GM18867 (cell line): ENCODE measurements around the gene KCNJ12.

Experiments used
- ATAC-seq: cut with Tn5 transposase; IDR thresholded peaks from one replicate; pipeline ENCODE4 v1.9.1; 2021; ENCODE audit warnings: mild to moderate bottlenecking, moderate library complexity; ENCODE audit not compliant: unreplicated experiment

KCNJ12 gene

DNA sequence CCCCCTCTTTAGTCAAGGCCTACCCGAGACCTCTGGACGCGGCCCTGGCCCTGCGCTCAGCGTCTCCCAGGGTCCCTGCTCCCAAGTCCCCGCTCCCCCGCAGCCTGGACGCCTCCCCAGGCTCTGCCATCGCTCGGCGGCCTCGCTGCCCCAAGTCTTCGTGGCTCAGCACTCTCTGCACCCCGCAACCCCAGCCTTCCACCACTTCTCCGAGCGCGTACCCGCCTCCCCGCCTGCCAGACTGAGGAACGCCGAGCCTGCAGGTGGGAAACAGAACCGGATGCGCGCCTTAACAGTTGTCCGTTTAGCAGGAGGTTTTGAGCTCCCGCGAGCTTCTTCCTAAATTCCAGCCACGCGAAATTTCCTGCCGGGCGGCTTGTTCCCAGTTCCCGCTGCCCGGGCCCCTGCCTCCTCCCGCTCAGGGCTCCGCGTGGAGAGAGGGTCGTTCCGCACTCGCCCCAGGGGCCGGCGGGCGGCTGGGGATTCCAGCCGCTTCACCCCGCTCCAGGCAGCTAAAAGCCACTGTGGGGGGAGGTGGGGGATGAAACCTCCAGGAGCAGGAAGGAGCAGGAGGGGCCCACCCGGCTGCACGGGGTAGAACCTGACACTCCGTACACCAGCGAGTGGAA, 87.7 kb downstream of the KCNJ12 start:
- no peak for ATAC-seq

DNA sequence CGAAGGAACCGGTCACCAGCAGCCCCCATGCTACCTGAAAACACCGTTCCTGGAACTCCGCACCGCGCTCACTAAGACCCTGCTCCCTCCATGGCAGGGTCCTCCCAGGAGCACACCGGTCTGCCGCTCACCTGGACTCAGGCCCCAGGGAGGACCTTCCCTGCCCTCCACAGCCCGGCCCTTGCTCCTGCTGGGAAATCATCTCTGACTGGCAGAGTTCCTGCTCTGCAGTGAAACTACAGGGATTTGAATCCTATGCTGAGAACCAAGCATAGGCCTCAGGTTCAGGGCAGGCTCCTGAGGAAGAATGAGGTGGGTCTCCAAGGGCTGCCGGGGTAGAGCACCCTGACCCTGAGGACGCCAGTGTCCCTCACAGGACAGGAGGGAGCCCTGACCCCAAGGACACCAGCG, 88.5 kb downstream of the KCNJ12 start:
- ATAC-seq: no peak

- no peak for ATAC-seq
Measured at GRCh38 chr17:21466550-21466949, 90.4 kb downstream of the KCNJ12 start.

- no peak for ATAC-seq
Measured at GRCh38 chr17:21467196-21467595, 91.0 kb downstream of the KCNJ12 start.

DNA sequence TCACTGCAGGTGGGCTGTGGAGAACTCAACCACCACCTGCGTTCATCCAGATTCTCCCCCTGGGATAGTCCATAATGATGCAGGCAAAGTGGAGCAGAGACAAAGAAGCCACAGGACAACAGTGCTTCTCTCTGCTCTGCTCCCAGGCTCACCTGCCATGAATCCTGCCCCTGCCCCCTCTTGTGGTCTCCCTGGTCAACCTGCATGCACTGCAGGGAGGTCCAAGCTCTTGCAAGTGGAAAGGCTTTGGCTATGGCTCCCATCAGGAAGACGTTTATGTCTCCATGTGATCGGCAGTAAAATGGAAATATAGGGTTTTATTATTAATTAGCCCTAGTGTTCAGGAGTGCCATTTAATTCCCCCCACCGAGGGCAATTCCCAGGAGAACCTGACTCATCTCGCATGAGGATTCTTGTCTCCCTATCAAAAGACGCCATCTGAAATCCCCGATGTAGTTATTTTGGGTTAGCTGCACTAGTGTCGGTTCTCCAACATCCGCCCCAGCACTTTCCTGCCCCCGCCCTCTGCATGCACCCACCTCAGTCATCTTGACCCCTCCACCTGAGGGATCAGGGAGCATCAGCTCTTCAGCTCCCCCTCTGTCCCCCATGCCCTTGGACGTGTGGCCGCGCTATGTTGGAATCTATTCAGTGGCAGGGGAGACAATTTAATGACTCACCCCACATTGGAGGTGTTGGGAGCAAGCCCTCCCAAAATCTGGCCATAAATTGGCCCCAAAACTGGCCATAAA, 91.8 kb downstream of the KCNJ12 start:
- no peak for ATAC-seq
